PC-3 (cell line): ENCODE data around the gene FMO2. TPM values are rescaled to one million over a fixed set of nuclear protein-coding genes. Genes with fewer than 3 reads are reported as not detected.

Source experiments
- ATAC-seq: fragments of 200-7000 bp; cut with Tn5 transposase; 2 replicates; pipeline ENCODE4 v1.9.1; 2020; ENCODE audit warnings: mild to moderate bottlenecking, moderate library complexity
- BruUV-seq: library from RNA; stranded (reverse); fragments of 400-500 nt; replicated peaks from 2 replicates; lab custom pipeline; 2021; lab: Mats Ljungman, UMichigan
- CTCF ChIA-PET: fragments of 300-600 bp; sonication (Branson Sonifier 250); formaldehyde crosslinking; loops from one replicate; lab custom pipeline; 2022; ENCODE audit warnings: antibody characterized with exemption; lab: Charles Lee
- POLR2A ChIA-PET: fragments of 300-600 bp; sonication (Branson Sonifier 250); formaldehyde crosslinking; loops from one replicate; lab custom pipeline; 2022; ENCODE audit warnings: antibody characterized with exemption; ENCODE audit not compliant: unreplicated experiment; lab: Charles Lee
- DNase-seq: peaks from one replicate; pipeline ENCODE4 v3.0.0-alpha.2; 2015
- H2AFZ ChIP-seq: fragments of 300-600 bp; sonication (generic); 2 replicates; pipeline ENCODE4 v1.6.0; 2016; ENCODE audit warnings: antibody characterized with exemption, low read length
- H3F3A ChIP-seq: fragments of 300-600 bp; sonication (generic); one replicate; pipeline ENCODE4 v1.6.0; 2017; ENCODE audit warnings: antibody characterized with exemption, low read length, control low read depth, mild to moderate bottlenecking; ENCODE audit not compliant: unreplicated experiment
- H3K27ac ChIP-seq: fragments of 300-600 bp; sonication (generic); 2 replicates; pipeline ENCODE4 v1.5.1; 2016; ENCODE audit warnings: mild to moderate bottlenecking, low read length
- H3K27me3 ChIP-seq: fragments of 300-600 bp; sonication (generic); 2 replicates; pipeline ENCODE4 v1.6.1; 2016; ENCODE audit warnings: low read length, mixed read lengths
- H3K36me3 ChIP-seq: fragments of 300-600 bp; sonication (generic); 2 replicates; pipeline ENCODE4 v1.6.1; 2016; ENCODE audit warnings: low read depth, mixed run types, low read length, mixed read lengths
- H3K4me1 ChIP-seq: fragments of 300-600 bp; sonication (generic); 2 replicates; pipeline ENCODE4 v1.5.1; 2016; ENCODE audit warnings: low read length; ENCODE audit not compliant: insufficient read depth
- H3K4me2 ChIP-seq: fragments of 300-600 bp; sonication (generic); 2 replicates; pipeline ENCODE4 v1.6.0; 2016; ENCODE audit warnings: low read length
- H3K4me3 ChIP-seq: fragments of 300-600 bp; sonication (generic); 2 replicates; pipeline ENCODE4 v1.5.1; 2016; ENCODE audit warnings: mild to moderate bottlenecking, low read length, mixed read lengths
- H3K79me2 ChIP-seq: fragments of 300-600 bp; sonication (generic); 2 replicates; pipeline ENCODE4 v1.6.1; 2017; ENCODE audit warnings: low read length, mixed read lengths
- H3K9ac ChIP-seq: fragments of 300-600 bp; sonication (generic); 2 replicates; pipeline ENCODE4 v1.6.0; 2016; ENCODE audit warnings: mild to moderate bottlenecking, low read length
- H3K9me2 ChIP-seq: fragments of 300-600 bp; sonication (generic); replicated peaks from 2 replicates; pipeline ENCODE4 v1.6.1; 2016; ENCODE audit warnings: mixed run types, low read length, mixed read lengths
- H3K9me3 ChIP-seq: fragments of 300-600 bp; sonication (generic); 2 replicates; pipeline ENCODE4 v1.6.1; 2016; ENCODE audit warnings: low read length, mixed read lengths
- H4K20me1 ChIP-seq: fragments of 300-600 bp; sonication (generic); 2 replicates; pipeline ENCODE4 v1.6.1; 2016; ENCODE audit warnings: low read length, mixed read lengths
- EZH2 ChIP-seq: fragments of 300-600 bp; sonication (generic); IDR thresholded peaks from one replicate; pipeline ENCODE4 v1.6.1; 2017; ENCODE audit warnings: antibody characterized with exemption, mild to moderate bottlenecking, low read length; ENCODE audit not compliant: unreplicated experiment
- EZH2phosphoT487 ChIP-seq: fragments of 300-600 bp; sonication (generic); IDR thresholded peaks from 2 replicates; pipeline ENCODE4 v1.6.1; 2018; ENCODE audit warnings: mild to moderate bottlenecking, antibody characterized with exemption, low read length, borderline replicate concordance
- intact Hi-C: fragments of 100-400 bp; cut with micrococcal nuclease; formaldehyde crosslinking; loops from 2 replicates; pipeline ENCODE4 v1.9.0; 2023
- total RNA-seq: library from RNA; depleted of rRNA; stranded (reverse); fragments of >200 nt; gene quantifications from 2 replicates; pipeline ENCODE4 v1.2.3, GENCODE V29; 2014
- TF ChIP-seq, protein P1 (sequence below): fragments of 300-600 bp; sonication (generic); conservative IDR thresholded peaks from 2 replicates; pipeline ENCODE4 v1.5.1; 2017; ENCODE audit warnings: antibody characterized with exemption, low read depth, mild to moderate bottlenecking, low read length

Gene FMO2
- total RNA-seq, 1 experiment from 2014 or later, result not detected

DNA sequence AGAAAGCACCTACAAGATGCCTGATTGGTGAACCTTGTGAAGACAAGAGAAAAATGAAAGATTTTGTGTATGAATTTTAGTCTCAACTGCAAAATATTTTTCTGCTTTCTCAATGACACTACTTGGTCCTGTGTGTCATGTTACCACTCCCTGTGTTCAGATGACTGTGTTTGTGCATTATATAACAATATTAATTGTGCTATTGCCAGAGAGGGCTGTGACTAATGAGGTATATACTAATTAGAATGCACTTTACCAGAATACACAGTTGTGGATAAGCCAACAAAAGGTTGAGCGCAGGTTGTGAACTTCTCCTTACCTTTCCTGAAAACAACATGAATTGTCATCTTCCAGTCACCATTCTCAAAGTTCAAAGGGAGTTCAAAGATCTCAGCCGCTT is 17.3 kb upstream of the FMO2 start:
- no peak for ATAC-seq
- no peaks in the 10 kb centered on the region for H3K9me3 ChIP-seq
- no peaks in the 10 kb centered on the region for H3K4me1 ChIP-seq

GRCh38 chr1:171172471-171172870 is 12.6 kb upstream of the FMO2 start:
- Histone ChIP-seq H3K36me3 (no peaks in the 10 kb centered on the region), H3K79me2 (no peaks in the 10 kb centered on the region), H3K9me2 (no peaks in the 10 kb centered on the region), H3K9me3 (no peaks in the 10 kb centered on the region), H3K4me3 (no peak overlapping the region), H3K27ac (no peak overlapping the region), H3F3A (no peaks in the 10 kb centered on the region), H3K9ac (no peak overlapping the region), H2AFZ (no peak overlapping the region), H3K4me2 (no peak overlapping the region), H4K20me1 (no peaks in the 10 kb centered on the region), H3K4me1 (no peaks in the 10 kb centered on the region), H3K27me3 (peaks cover 38% of the 10 kb centered on the region)
- ATAC-seq, result no peak
- intact Hi-C loops, result no loop called here
- BruUV-seq, result no TSS peak
- DNase-seq, result no peak
- ChIA-PET CTCF (no interaction called here), POLR2A (no interaction called here)
- TF ChIP-seq EZH2, result no peak
- TF ChIP-seq EZH2phosphoT487, result no peak
- TF ChIP-seq, protein P1, sequence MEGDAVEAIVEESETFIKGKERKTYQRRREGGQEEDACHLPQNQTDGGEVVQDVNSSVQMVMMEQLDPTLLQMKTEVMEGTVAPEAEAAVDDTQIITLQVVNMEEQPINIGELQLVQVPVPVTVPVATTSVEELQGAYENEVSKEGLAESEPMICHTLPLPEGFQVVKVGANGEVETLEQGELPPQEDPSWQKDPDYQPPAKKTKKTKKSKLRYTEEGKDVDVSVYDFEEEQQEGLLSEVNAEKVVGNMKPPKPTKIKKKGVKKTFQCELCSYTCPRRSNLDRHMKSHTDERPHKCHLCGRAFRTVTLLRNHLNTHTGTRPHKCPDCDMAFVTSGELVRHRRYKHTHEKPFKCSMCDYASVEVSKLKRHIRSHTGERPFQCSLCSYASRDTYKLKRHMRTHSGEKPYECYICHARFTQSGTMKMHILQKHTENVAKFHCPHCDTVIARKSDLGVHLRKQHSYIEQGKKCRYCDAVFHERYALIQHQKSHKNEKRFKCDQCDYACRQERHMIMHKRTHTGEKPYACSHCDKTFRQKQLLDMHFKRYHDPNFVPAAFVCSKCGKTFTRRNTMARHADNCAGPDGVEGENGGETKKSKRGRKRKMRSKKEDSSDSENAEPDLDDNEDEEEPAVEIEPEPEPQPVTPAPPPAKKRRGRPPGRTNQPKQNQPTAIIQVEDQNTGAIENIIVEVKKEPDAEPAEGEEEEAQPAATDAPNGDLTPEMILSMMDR, result no peak

More for the DNA sequence above, 17.3 kb upstream of the FMO2 start:
- H3K9ac ChIP-seq, result no peak overlapping the region
- H4K20me1 ChIP-seq, result no peaks in the 10 kb centered on the region
- no peaks in the 10 kb centered on the region for H3F3A ChIP-seq
- H2AFZ ChIP-seq, result no peak overlapping the region
- ChIA-PET CTCF (no interaction called here), POLR2A (no interaction called here)
- TF ChIP-seq, protein P1, result no peak
- no peak for TF ChIP-seq EZH2
- TF ChIP-seq EZH2phosphoT487, result no peak
- BruUV-seq, result no TSS peak
- H3K9me2 ChIP-seq, result no peaks in the 10 kb centered on the region
- DNase-seq, result no peak
- no peaks in the 10 kb centered on the region for H3K79me2 ChIP-seq
- no peak overlapping the region for H3K27ac ChIP-seq
- no peaks in the 10 kb centered on the region for H3K36me3 ChIP-seq
- H3K4me3 ChIP-seq, result no peak overlapping the region
- intact Hi-C loops, result no loop called here
- peaks cover 50% of the 10 kb centered on the region; the same call in 1 of the 2 replicates for H3K27me3 ChIP-seq
- no peak overlapping the region for H3K4me2 ChIP-seq

- Histone ChIP-seq H3K79me2 (no peaks in the 10 kb centered on the region), H3K4me2 (no peak overlapping the region), H3F3A (no peaks in the 10 kb centered on the region), H3K9me3 (no peaks in the 10 kb centered on the region), H3K4me1 (no peaks in the 10 kb centered on the region), H3K36me3 (no peaks in the 10 kb centered on the region), H3K9ac (no peak overlapping the region), H3K27me3 (peaks cover 33% of the 10 kb centered on the region), H3K27ac (no peak overlapping the region), H3K9me2 (no peaks in the 10 kb centered on the region), H4K20me1 (no peaks in the 10 kb centered on the region), H2AFZ (no peak overlapping the region), H3K4me3 (no peak overlapping the region)
- ATAC-seq (no peak), DNase-seq (no peak)
- ChIA-PET CTCF (no interaction called here), POLR2A (no interaction called here)
- BruUV-seq, result no TSS peak
- intact Hi-C loops, result no loop called here
- TF ChIP-seq, protein P1, result no peak
- no peak for TF ChIP-seq EZH2phosphoT487
- no peak for TF ChIP-seq EZH2
These were observed 12.0 kb upstream of the FMO2 start for GRCh38 chr1:171173069-171173468.
